DMS 273 (cell line): ENCODE results near the gene PNLIP.

ENCODE experiments used
- DNase-seq: peaks from one replicate; lab custom pipeline; 2025; ENCODE audit not compliant: unreplicated experiment; lab: John Stamatoyannopoulos, UW

PNLIP gene

DNA sequence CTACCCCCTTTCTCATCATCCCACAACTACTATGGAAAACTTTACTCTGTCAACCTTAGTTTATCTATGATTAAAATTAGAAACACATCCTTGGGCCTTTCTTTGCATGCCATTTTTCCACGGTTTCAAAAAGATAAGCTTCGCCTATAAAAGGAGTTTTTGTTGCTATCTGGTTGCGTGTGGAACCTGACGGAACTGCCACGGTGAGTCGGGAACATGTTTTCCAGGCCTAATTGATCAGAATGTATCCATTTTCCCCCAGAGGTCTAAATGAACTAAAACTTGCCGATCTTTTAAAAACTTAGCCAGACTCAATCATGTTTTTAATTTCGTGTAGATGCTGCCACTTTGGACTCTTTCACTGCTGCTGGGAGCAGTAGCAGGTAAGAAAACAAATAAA, at the start of gene PNLIP:
Gene PNLIP, plus strand, starts transcription at position 176 of the 400 bp plus-strand sequence. Its CDS starts 162 bp downstream, at position 338.
- DNase-seq, result no peak

- DNase-seq, result no peak
Observed at GRCh38 chr10:116504786-116505185, 40.9 kb upstream of the PNLIP start.

DNA sequence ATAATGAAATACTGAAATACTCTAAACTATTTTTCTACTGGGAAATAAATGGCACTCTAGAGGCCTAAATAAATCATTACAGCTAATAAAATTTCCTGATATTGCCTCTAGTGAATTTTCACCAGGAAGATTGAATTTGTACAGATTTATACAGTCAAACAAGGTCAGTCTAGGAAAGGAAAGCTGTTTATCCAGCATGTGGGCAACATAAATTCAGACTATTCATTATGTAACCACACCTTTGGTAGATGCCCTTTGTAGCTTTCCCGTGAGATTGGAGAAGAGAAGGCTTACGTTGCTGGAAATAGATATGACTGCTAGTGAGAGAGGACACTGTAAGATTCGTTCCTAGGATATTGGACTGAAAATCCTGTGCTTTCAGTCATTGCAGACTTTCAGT, 35.2 kb upstream of the PNLIP start:
- no peak for DNase-seq

- peak; percentile 1 for DNase-seq
Observed at GRCh38 chr10:116511365-116511764, 34.4 kb upstream of the PNLIP start.

DNA sequence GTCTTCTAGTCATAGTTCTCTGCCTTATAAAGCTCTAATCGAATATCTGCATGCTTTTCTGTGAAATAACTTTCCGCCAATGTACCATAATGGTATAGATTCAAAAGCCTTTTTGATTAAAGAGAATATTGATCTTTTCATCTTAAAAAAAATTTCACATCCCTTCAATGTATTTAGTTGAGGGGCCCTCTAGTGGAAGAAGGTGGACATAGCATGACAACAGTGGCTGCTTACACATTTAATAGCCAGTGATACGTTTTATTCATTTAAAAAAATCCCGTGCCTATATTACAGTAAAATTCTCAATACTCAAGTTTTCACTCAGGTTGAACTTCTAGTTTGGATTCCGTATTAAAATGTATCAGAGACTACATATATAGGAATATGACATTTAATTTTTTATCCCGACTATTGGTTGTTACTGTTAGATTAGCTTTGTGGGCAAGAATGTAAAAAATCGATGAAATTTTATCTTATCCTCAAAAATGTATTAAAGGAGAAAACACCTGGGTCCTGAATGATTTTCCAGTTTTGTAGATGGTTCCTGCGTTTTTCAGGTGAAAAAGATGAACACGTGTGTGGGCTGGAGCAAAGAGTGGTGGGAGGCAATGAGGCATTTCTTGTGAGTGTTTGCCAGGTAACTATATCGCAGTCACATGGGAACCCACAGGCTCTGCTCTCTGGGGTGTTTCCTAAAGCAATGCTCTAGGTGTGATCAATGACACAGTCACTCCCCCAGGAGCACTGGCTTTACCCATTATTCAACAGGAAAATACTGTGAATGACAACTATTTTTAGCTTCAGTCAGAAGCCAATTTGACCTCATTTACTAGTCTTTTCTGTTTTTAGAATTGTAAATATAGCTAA, 24.1 kb upstream of the PNLIP start:
- DNase-seq, result peak; percentile 55

DNA sequence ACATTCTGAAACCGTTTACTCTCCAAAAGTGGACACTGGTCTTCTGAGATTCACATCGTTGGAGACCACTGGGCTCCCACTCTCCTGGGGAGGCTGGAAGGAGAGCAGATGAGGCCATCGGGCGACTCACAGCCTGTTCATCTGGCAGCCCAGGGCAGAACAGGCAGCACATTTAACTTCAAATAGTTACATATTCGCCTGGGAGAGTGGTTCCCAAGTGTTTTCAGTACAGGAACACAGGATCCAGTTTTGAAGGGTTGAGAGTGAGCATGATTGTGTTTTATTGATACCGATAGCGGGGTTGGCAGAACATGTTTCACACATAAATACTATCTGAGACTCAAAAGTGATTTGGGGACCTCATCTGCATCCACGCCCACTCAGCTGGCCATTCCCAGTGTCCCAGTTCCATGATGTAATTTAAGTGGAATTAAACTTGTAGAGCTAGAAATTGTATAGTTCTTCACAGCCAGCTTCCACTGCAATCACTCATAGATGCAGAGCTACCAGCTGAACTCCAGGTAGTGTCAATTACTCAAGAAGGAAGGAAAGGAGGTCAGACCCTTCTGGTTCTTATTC, 22.8 kb upstream of the PNLIP start:
- no peak for DNase-seq

- DNase-seq, result no peak
Observed at GRCh38 chr10:116524736-116525135, 21.0 kb upstream of the PNLIP start.

DNA sequence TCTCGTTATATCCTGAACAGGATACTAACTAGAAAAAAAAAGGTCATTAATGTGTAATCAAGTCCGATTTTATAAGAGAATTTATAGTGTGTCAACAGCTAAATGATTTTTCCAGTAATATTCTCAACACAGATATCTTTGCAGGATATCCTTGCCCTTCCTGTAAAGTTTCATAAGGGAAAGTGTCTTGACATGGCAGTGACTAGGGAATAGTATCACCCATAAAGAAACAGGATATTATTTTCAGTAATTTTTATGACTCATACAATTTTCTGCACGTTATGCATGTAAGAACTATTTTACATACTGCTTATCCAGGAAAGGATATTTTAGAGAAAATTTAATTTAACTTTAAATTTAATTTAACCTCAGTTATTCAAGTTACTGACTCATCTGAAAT, 19.5 kb upstream of the PNLIP start:
- DNase-seq, result no peak

GRCh38 chr10:116536810-116537209, 8.9 kb upstream of the PNLIP start:
- DNase-seq, result no peak

GRCh38 chr10:116538456-116538855, 7.3 kb upstream of the PNLIP start:
- no peak for DNase-seq

GRCh38 chr10:116538992-116539391, 6.7 kb upstream of the PNLIP start:
- DNase-seq, result no peak

DNA sequence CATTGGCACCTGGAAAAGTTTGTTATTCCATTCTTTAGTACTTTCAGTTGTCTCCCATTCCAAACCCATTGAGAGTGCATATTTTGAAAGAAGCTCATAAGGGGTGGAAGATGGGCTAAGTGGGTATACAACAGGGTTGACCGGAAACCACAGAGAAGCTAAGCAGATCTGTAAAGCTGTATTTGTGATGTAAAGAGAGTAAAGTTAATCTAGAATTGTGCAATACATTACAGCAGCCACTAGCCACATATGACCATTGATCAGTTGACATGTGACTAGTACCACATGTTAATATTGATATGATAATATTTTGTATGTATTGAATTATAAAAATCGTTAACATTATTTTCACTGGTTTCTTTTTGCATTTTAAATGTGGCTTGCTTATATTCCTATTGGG, 4.9 kb upstream of the PNLIP start:
- no peak for DNase-seq

DNA sequence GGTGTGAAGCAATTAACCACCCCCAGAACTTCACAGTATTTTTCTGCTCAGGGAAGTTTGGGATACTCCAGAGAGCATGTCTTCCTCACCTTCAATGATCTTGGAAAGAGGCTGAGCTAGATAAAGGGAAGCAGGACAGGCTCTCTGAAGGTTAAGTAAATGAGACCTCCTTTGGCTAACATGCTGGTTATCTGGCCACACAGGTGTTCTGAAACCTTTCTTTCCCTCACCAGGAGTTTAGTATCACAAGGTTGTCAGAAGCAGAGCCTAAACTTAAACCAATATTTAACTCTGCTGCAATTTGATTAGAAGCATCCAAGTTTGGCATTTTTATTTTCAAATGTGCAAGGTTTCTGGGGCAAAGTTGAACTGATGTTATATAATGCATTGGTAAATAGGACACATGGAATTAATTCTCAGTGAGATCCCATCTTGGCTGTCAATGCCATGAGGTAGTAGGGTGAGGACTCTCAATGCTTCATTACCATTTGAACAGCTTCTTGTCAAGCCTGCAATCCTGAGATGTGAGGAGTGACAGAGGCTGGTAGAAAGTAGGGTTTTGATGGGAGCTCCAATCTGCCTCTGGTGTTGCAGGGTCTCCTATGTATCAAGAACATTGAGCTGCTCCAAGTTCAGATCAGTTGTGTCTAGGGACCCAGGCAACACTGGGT, 3.6 kb upstream of the PNLIP start:
- DNase-seq, result no peak

DNA sequence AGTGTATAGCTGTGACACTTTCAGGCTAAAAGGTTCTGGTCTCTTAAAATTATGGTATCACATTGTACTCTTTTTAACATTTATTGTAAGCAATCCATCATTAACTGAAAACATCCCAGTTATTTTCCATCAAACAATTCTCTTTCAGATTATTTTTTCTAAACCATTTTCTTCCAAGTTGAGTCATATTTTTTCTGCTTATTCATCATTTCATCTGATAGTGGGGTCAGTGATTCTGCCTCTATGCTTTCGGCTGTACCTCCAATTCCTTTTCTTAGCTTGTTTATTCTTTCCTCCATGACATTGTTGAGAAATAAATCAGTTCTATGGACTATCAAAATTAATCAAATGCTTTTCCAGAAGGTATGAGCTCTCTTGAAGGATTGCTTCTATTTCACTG, 609 bp upstream of the PNLIP start:
- DNase-seq, result no peak

DNA sequence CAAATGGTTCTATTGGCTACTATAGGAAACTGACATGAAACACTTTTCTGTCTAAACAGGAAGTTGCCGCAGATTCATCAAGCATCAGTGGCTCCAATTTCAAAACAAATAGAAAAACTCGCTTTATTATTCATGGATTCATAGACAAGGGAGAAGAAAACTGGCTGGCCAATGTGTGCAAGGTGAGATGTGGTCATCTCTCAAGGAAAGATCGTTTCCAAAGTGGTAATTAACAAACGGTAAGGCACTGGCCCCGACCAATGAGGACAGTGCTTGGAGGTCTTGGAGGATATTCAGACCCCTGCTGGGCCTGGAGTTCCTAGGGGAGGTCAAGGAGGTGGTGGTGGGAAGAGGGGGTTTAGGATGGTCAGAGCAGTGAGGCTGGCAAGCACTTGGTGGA, 2.6 kb downstream of the PNLIP start:
- no peak for DNase-seq

- no peak for DNase-seq
Observed at GRCh38 chr10:116553378-116553980, 7.7 kb downstream of the PNLIP start.

- no peak for DNase-seq
Observed at GRCh38 chr10:116554628-116555027, 8.9 kb downstream of the PNLIP start.

GRCh38 chr10:116555880-116556279, 10.1 kb downstream of the PNLIP start:
- no peak for DNase-seq

DNA sequence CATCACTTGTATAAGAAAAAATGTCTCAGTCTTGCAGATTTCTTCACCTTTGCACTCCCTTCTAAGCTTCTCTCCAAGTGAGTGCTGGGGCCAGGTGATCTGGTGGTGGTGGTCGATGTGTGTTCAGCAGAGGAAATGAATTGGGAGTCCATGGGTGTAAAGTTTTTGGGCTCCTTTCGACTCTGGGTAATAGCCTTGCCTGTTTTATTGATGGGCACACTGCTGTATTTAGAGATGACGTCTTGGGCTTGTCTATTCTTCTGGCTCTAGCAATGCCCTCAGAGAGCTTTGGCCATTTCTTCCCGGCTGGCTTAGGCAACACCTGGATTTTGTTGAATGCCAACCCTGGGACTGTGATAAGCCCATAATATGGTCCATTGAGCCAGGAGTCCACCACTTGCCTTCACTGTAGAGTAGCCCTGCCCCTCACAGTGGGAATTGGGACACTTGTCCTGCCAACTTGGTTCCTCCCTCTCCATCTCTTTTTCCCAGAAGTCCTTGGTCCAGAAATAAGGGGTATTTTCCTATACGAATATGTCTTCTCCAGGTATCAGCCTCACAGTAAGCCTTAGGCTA, 11.7 kb downstream of the PNLIP start:
- no peak for DNase-seq

DNA sequence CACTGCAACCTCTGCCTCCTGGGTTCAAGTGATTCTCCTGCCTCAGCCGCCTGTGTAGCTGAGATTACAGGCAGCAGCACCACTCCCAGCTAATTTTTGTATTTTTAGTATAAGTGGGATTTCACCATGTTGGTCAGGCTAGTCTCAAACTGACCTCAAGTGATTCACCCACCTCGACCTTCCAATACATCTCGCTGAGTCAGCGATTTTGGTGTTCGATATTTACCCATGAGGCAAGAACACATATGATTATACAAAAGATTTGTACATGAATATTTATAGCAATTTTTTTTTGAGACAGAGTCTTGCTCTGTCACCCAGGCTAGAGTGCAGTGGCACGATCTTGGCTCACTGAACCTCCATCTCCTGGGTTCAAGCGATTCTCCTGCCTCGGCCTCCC, 19.8 kb downstream of the PNLIP start:
- DNase-seq, result no peak

DNA sequence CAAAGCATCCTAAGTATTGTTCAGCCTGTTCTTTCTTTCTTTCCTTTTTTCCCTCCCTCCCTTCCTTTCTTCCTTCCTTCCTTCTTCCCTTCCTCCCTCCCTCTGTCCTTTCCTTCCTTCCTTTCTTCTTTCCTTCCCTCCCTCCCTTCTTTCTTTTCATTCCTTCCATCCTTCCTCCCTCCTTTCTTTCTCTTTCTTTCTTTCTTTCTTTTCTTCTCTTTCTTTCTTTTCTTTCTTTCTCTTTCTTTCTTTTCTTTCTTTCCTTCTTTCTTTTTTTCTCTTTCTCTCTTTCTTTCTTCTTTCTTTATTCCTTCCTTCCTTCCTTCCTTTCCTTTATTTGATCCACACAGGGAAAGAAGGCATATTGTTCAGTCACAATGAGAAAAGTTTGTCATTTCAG, 21.2 kb downstream of the PNLIP start:
- no peak for DNase-seq
